Measurements from ENCODE around the gene TBC1D5. TPM values are rescaled to one million over a fixed set of nuclear protein-coding genes. Genes with fewer than 3 reads are reported as not detected.

The TBC1D5 gene
- total RNA-seq, 4 donors from 2014 or later: 29.2 to 114 (median 53.4) TPM

DNA sequence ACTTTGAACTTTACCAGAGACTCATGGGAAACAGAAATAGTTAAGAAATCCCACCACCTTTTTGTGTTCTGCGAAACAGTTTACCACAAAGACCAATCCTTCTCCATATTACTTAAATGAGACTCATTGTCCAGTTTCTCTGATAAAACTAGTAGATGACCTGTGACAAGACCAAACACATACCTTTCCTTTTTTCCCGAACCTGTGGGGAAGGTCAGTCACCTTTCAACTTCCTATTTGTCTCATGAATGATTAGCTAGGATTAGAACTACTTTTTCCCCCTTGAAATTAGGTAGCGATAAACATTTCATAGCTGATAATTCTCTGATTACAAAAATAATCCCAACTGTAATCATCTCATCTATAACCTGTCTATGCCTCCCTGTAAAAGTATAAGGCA, 2.3 kb upstream of the TBC1D5 start:
- Histone ChIP-seq H3K4me3 (no peak overlapping the region), H3K9me3 (no peaks in the 10 kb centered on the region)

DNA sequence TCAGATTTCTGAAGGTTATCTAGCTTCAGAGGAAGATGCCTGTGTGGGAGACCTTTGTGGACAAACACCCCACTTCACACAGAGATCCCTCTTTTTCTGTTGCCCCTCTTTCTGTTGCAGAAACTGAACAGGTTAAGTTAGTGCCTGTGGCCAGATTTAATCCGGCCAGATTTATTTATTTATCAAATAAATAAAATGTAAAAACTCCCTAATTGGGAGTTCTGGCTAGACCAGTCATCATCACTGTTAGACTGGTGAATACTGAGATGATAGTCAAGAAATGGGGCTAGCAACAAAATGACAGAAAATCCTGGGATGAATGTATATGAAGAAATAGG, 1.2 kb upstream of the TBC1D5 start:
- Histone ChIP-seq H3K27me3 (no peaks in the 10 kb centered on the region), H3K4me3 (no peak overlapping the region), H3K27ac (peak overlapping the region; percentile 93 to 99 (median 98)), H3K4me1 (peaks cover 0 to 13% (median 3%) of the 10 kb centered on the region in 4 donors), H3K36me3 (no peaks in the 10 kb centered on the region), H3K9me3 (no peaks in the 10 kb centered on the region)
- DNase-seq: no peak
- TF ChIP-seq POLR2A (IDR thresholded peaks at IDR 0.05): no peak
- TF ChIP-seq, protein P1, sequence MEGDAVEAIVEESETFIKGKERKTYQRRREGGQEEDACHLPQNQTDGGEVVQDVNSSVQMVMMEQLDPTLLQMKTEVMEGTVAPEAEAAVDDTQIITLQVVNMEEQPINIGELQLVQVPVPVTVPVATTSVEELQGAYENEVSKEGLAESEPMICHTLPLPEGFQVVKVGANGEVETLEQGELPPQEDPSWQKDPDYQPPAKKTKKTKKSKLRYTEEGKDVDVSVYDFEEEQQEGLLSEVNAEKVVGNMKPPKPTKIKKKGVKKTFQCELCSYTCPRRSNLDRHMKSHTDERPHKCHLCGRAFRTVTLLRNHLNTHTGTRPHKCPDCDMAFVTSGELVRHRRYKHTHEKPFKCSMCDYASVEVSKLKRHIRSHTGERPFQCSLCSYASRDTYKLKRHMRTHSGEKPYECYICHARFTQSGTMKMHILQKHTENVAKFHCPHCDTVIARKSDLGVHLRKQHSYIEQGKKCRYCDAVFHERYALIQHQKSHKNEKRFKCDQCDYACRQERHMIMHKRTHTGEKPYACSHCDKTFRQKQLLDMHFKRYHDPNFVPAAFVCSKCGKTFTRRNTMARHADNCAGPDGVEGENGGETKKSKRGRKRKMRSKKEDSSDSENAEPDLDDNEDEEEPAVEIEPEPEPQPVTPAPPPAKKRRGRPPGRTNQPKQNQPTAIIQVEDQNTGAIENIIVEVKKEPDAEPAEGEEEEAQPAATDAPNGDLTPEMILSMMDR (IDR thresholded peaks at IDR 0.05): no peak

More for the DNA sequence above, 2.3 kb upstream of the TBC1D5 start:
- Histone ChIP-seq H3K4me1 (peaks cover 0 to 21% (median 3%) of the 10 kb centered on the region in 4 donors), H3K27ac (no peak overlapping the region), H3K27me3 (no peaks in the 10 kb centered on the region), H3K36me3 (no peaks in the 10 kb centered on the region)
- TF ChIP-seq, protein P1 (IDR thresholded peaks at IDR 0.05): no peak
- no peak for TF ChIP-seq POLR2A (IDR thresholded peaks at IDR 0.05)
- DNase-seq: no peak

DNA sequence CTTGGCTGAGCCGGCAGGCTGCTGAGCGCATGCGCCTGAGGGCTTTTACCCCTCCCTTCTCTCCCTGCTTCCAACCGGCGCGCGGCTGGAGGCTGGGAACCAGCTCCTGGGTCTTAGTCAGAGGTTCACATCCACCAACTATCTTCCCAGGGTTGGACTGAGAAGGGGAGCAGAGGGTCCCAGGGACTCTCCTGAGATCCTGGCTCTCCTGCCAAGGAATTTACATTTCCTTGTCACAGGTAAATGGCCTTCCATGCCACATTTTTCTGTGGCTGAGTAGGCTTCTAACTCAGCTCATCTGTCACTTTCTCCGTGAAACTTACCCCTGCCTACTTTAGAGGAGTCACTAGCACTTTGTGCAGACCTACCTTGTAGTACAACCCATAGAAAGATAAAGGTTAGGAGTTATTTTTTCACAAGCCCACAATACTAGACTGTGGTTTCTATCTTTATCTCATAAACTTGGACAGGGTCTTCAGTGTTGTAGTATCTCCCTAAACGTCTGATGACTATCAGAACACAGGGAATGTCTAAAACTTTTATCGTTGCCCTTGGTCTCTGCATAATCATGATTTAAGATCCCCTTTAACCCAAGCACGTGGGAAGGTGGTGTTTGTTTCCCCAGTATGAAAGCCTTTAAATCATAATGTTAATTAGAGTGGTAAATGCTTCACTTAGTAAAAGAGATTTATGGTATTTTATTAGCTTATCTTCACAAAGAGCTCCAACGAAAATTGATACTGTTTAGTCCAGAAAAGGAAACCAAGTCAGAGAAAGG, 638 bp upstream of the TBC1D5 start:
- Histone ChIP-seq H3K4me3 (peak overlapping the region; percentile 65 to 88 (median 86)), H3K27ac (peak overlapping the region; percentile 93 to 99 (median 98)), H3K36me3 (no peaks in the 10 kb centered on the region), H3K27me3 (no peaks in the 10 kb centered on the region), H3K9me3 (no peaks in the 10 kb centered on the region), H3K4me1 (peaks cover 0 to 13% (median 3%) of the 10 kb centered on the region in 4 donors)
- TF ChIP-seq POLR2A (IDR thresholded peaks at IDR 0.05): peak; percentile 2 to 7
- TF ChIP-seq, protein P1 (IDR thresholded peaks at IDR 0.05): no peak
- no peak for DNase-seq

DNA sequence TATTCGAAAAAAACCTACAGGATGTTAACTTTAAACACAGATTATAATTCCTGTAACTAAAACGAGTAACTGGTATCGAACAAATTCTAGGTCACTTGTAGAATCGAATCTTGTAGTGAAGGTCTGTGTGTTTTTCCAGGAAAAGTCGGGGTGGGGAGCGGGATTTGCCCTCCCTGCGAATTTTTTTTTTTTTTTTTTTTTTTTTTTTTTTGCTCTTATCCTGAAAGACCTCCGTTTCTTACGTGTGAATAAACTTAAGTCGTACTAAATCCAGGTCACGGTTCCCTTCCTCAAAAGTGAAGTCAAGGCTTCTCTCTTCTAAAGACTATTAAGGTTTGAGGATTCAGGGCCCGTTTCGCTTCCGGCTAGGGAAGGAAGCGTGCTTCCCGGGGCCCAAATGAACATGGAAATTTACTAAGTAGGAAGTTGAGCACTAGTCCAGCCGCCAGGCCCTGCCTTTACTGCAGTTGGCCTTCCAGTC, 770 bp downstream of the TBC1D5 start:
- peak overlapping the region; percentile 93 to 99 (median 98) for H3K27ac ChIP-seq
- H3K9me3 ChIP-seq: no peaks in the 10 kb centered on the region
- H3K36me3 ChIP-seq: no peaks in the 10 kb centered on the region
- TF ChIP-seq, protein P1 (IDR thresholded peaks at IDR 0.05): no peak
- TF ChIP-seq POLR2A (IDR thresholded peaks at IDR 0.05): no peak
- H3K4me3 ChIP-seq: peak overlapping the region; percentile 65 to 88 (median 86)
- peaks cover 0 to 13% (median 3%) of the 10 kb centered on the region in 4 donors for H3K4me1 ChIP-seq
- DNase-seq: peak in 1 of 3 donors; percentile 82
- H3K27me3 ChIP-seq: no peaks in the 10 kb centered on the region

DNA sequence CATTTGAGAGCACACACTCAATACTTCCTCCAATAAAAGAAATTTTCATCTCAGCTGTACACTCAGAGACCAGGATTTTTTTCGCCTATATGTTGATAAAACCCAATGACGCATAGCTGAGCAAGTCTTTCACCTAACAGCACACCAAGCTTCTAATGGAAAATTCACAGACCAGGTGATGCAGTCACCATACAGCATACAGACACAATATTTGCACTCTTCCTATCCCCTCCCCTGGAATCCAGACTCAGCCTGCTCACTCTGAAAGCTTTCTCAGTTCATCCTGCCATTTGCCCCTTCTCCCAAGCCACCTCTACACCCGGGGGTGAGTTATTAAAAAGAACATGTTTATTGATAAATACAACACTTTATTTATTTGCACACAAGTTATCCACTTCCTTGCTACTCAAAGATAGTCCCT, 1.7 kb downstream of the TBC1D5 start:
- peaks cover 0 to 13% (median 3%) of the 10 kb centered on the region in 4 donors for H3K4me1 ChIP-seq
- peak overlapping the region; percentile 93 to 99 (median 98) for H3K27ac ChIP-seq
- H3K27me3 ChIP-seq: no peaks in the 10 kb centered on the region
- H3K36me3 ChIP-seq: no peaks in the 10 kb centered on the region
- DNase-seq: no peak
- H3K9me3 ChIP-seq: no peaks in the 10 kb centered on the region
- H3K4me3 ChIP-seq: peak overlapping the region in 3 of 4 donors; percentile 7 to 87 (median 85)
- TF ChIP-seq POLR2A (IDR thresholded peaks at IDR 0.05): no peak
- TF ChIP-seq, protein P1 (IDR thresholded peaks at IDR 0.05): no peak
